Adrenal gland (tissue), 5 donors: ENCODE data around the gene PPFIA3.

Experiments
- POLR2A ChIP-seq, 2 donors: fragments of 450-650 bp; IDR thresholded peaks; one replicate each; pipeline ENCODE4 v1.6.1; 2017; ENCODE audit warnings: antibody characterized with exemption in 2 of 2, mild to moderate bottlenecking in 2 of 2, moderate library complexity in 1 of 2
- TF ChIP-seq, protein P1 (sequence below), 6 experiments: fragments of 450-650 bp in 4 of 6; fragments of 200-600 bp in 2 of 6; sonication (generic) in 1 of 6; IDR thresholded peaks; 1 replicate in 5 of 6; 2 replicates in 1 of 6; pipeline versions ENCODE4 v1.5.1 to v1.8.0; 2016 to 2021; ENCODE audit warnings: antibody characterized with exemption in 6 of 6, mild to moderate bottlenecking in 2 of 6, moderate library complexity in 1 of 6
- donor health status: DM: no; HTN: no; CAD: no.

DNA sequence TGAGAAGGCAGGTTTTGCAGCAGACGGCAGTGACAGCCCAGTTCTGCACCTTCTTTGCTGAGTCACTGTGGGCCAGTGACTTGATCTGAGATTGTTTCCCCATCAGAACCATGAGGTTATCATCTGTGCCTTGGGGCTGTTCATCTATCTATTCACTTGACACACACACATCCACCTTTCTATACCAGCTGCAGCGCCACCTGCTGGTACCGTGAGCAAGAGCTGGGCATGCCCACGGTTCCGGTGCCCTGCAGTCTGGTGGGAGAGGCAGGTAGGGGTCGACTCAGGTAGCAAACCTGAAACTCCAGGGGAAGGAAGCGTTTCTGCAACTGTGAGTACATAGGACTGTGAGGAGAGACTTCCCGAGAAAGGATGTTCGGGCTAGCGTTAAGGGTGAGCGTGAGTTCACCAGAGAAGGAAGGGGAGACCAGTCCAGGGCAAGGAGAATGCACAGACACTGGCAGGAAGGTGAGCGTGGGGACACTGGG, 12.7 kb upstream of the PPFIA3 start:
- TF ChIP-seq, protein P1, sequence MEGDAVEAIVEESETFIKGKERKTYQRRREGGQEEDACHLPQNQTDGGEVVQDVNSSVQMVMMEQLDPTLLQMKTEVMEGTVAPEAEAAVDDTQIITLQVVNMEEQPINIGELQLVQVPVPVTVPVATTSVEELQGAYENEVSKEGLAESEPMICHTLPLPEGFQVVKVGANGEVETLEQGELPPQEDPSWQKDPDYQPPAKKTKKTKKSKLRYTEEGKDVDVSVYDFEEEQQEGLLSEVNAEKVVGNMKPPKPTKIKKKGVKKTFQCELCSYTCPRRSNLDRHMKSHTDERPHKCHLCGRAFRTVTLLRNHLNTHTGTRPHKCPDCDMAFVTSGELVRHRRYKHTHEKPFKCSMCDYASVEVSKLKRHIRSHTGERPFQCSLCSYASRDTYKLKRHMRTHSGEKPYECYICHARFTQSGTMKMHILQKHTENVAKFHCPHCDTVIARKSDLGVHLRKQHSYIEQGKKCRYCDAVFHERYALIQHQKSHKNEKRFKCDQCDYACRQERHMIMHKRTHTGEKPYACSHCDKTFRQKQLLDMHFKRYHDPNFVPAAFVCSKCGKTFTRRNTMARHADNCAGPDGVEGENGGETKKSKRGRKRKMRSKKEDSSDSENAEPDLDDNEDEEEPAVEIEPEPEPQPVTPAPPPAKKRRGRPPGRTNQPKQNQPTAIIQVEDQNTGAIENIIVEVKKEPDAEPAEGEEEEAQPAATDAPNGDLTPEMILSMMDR (IDR thresholded peaks at IDR 0.05) = peak; percentile 45 to 73 (median 67)
- TF ChIP-seq POLR2A (IDR thresholded peaks at IDR 0.05) = no peak
